ENCODE results near the gene CMTM4. TPM values are rescaled to one million over a fixed set of nuclear protein-coding genes. Genes with fewer than 3 reads are reported as not detected.

CMTM4 gene
- total and polyA plus RNA-seq, 2 of the 8 experiments (the other 6 are each of a cell fraction or from before 2014, with no cell fraction given) = 35.3 to 51.7 TPM

DNA sequence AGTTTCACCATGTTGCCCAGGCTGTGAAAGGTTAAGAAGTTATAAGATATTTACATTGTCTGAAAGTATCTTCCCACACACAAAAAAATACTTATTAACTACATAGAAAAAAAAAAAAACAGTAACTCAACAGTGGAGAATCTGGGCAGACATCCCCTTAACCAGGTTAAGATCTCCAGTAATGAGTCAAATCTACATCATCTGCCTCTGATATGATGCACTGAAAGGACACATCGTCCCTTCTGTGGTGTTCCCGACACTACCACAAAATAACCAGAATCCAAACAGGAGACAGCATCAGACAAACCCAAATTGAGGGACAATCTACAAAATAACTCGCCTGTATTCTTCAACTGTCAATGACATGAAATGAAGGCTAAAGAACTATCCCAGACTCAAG lies 40.0 kb downstream of the CMTM4 start:
- Histone ChIP-seq H3K36me3 (ENCODE audit: control insufficient read depth in 2 of 4, insufficient read depth in 4 of 4, low read length in 3 of 4) (no peaks in the 10 kb centered on the region), H4K5ac (ENCODE audit: insufficient read length, low read depth, low read length) (no peak overlapping the region), H4K91ac (replicated peaks; ENCODE audit: insufficient read length, low read length) (no peak overlapping the region), H4K20me1 (replicated peaks in 1 of 2; ENCODE audit: control insufficient read depth in 1 of 2, insufficient read depth in 2 of 2, low read length in 2 of 2) (peaks cover 2 to 5% of the 10 kb centered on the region in 2 experiments), H3K14ac (ENCODE audit: insufficient read length) (no peak overlapping the region), H3K9ac (replicated peaks in 1 of 4; ENCODE audit: extremely low read depth in 1 of 4, low read depth in 3 of 4, low read length in 3 of 4) (no peak overlapping the region), H3K23me2 (ENCODE audit: low read depth, low read length) (no peaks in the 10 kb centered on the region; the same call in 1 of the 2 replicates), H3K4me1 (replicated peaks in 1 of 4; ENCODE audit: control insufficient read depth in 3 of 4, insufficient read depth in 4 of 4, low read length in 3 of 4) (no peaks in the 10 kb centered on the region), H2BK20ac (ENCODE audit: low read length) (no peak overlapping the region), H2AK5ac (ENCODE audit: low read depth, low read length) (no peak overlapping the region), H3K4me2 (ENCODE audit: insufficient read depth in 1 of 2, low read depth in 2 of 2, low read length in 2 of 2) (no peak overlapping the region), H3K4ac (replicated peaks; ENCODE audit: insufficient read length, low read depth, low read length) (no peak overlapping the region), H2BK5ac (ENCODE audit: low read depth, low read length) (no peak overlapping the region), H3K79me2 (ENCODE audit: control insufficient read depth in 1 of 2, insufficient read depth in 2 of 2, low read length in 2 of 2) (peaks cover 0 to 20% of the 10 kb centered on the region in 2 experiments; a peak in 2 of 4 replicates), H2BK12ac (ENCODE audit: low read depth, low read length) (no peak overlapping the region), H3K56ac (replicated peaks; ENCODE audit: insufficient read length, low read depth, low read length) (no peak overlapping the region), H3K27me3 (replicated peaks in 1 of 4; ENCODE audit: control insufficient read depth in 3 of 4, extremely low read depth in 1 of 4, insufficient read depth in 3 of 4, low read length in 3 of 4) (no peaks in the 10 kb centered on the region), H2AFZ (ENCODE audit: low read length) (no peak overlapping the region), H3K23ac (ENCODE audit: insufficient read length) (no peak overlapping the region), H2BK15ac (ENCODE audit: low read length) (no peak overlapping the region), H3K9me3 (ENCODE audit: insufficient read depth in 2 of 2, low read depth in 1 of 2, low read length in 1 of 2) (no peaks in the 10 kb centered on the region), H3K4me3 (ENCODE audit: extremely low read depth in 1 of 4, insufficient read depth in 2 of 4, low read depth in 3 of 4, low read length in 4 of 4) (no peak overlapping the region), H3K79me1 (ENCODE audit: low read depth, low read length) (peaks cover 4% of the 10 kb centered on the region; the same call in 1 of the 2 replicates), H4K8ac (ENCODE audit: extremely low read depth, insufficient read depth, low read length) (no peak overlapping the region), H2BK120ac (replicated peaks; ENCODE audit: low read depth, low read length) (no peak overlapping the region), H3K27ac (ENCODE audit: low read depth, low read length) (no peak overlapping the region), H3K18ac (ENCODE audit: extremely low read depth, low read length) (no peak overlapping the region)
- WGBS, 2 experiments (ENCODE audit: extremely low coverage in 1 of 2, insufficient coverage in 1 of 2, insufficient read length in 1 of 2, insufficient replicate concordance in 2 of 2, low coverage in 1 of 2, low lambda C conversion rate in 2 of 2, missing lambda C conversion rate in 1 of 2) = 89% methylated on average over 3 of the region's 3 CpGs; no CpG with 5 or more reads in 1 of the 2 experiments
- DNase-seq (ENCODE audit: low read depth in 1 of 2, low spot score in 2 of 2) = no peak
- POLR2A ChIA-PET (ENCODE audit: partially characterized antibody) = interaction anchor here (1.7 kb wide), 1 partner anchor 95 kb away, joined by 5 read pairs; the partner anchor contains the start of gene DYNC1LI2
- FAIRE-seq = no peak
- CTCF ChIA-PET (ENCODE audit: partially characterized antibody) = interaction anchor here (2.0 kb wide), 1 partner anchor 48 kb away, joined by 5 read pairs; no protein-coding TSS in a partner anchor
- TF ChIP-seq RXRA (IDR thresholded peaks at IDR 0.05; ENCODE audit: insufficient read depth, low read depth, low read length) (no peak), RFX5 (IDR thresholded peaks at IDR 0.05; ENCODE audit: borderline replicate concordance, low read depth, low read length) (no peak), POLR2AphosphoS5 (IDR thresholded peaks at IDR 0.05; ENCODE audit: low read depth, low read length) (no peak), POU5F1 (IDR thresholded peaks at IDR 0.05; ENCODE audit: low read depth, low read length) (no peak), BCL11A (IDR thresholded peaks at IDR 0.05; ENCODE audit: low read depth in 2 of 2, low read length in 2 of 2) (no peak)

Data from H1 (cell line).